Measurements from ENCODE around the gene MBOAT7.
"Not testable (repeated sequence)": the region's sequence is repeated elsewhere in the genome, so short reads cannot be mapped to it uniquely, and the experiment has no call there.

Gene MBOAT7

DNA sequence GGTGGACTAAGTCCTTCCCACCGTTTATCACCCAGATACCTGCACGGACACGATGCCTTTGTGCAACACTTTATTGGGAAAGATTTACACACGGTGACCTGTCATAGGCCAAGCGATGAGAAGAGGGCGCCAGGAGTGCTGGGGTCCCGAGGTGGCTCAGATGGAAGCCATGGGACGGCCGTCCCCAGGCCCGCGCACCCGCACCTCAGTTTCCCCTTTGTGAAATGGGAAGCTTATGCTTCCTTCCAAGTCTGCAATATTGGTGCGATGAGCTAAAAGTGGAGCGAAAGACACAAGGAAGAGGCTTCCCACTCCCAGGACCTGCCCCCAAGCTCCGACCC is 16.1 kb downstream of the MBOAT7 start:
- H3K36me3 ChIP-seq (ENCODE audit: insufficient read depth, low read length): peaks cover 7% of the 10 kb centered on the region
- peaks cover 2% of the 10 kb centered on the region for H3K4me1 ChIP-seq (ENCODE audit: insufficient read depth, low read length)
- H3K9me3 ChIP-seq (ENCODE audit: low read length): no peaks in the 10 kb centered on the region
- no peaks in the 10 kb centered on the region for H3K27me3 ChIP-seq (ENCODE audit: insufficient read depth, low read length)
- no peak overlapping the region for H2AFZ ChIP-seq (ENCODE audit: low read depth, low read length)
- no peak overlapping the region for H3K4me3 ChIP-seq (ENCODE audit: low read length)

DNA sequence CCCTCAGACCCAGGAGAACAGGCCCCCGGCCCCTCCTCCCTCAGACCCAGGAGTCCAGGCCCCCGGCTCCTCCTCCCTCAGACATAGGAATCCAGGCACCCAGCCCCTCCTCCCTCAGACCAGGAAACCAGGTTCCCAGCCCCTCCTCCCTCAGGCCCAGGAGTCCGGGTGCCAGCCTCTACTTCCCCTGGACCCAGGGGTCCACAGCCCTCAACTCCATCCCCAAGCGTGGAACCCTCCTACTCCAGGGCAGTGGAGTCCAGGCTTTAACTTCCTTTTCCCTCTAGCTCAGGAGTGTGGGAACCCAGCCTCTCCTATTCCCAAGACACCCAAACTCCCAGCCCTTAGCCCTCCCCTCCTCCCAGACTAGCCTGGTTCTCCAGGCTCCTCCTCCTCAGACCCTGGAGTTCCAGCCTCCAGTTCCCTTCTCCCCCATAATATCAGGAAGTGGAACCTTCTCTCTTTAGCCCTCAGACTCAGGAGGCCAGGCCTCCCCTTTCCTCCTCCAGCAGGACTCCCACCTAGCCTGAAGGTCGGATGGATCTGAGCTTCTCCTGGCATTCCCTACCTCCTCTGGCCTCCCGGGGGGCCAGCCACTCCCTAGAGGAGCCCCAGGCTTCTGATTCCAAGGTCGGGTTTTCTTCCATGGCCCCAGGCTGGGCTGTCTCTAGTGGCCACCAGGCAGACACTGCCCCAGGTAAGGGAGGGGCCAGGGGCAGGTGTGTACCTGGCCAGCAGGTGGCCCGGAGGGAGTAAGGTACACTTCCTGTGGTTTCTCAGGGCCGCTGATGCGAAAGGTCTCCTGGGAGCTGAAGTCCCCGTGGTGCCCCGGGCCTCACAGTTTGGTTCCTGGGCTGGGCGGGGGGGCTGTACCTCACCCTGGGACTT is 16.7 kb downstream of the MBOAT7 start, which contains the start of gene TMC4:
Gene TMC4 (minus strand): TSS at position 690 of the 888 bp plus-strand sequence. CDS start 43 bp downstream, at position 647.
- H3K27me3 ChIP-seq (ENCODE audit: insufficient read depth, low read length): no peaks in the 10 kb centered on the region
- no peaks in the 10 kb centered on the region for H3K4me1 ChIP-seq (ENCODE audit: insufficient read depth, low read length)
- no peak within 1 kb of the TSS for H3K4me3 ChIP-seq (ENCODE audit: low read length)

DNA sequence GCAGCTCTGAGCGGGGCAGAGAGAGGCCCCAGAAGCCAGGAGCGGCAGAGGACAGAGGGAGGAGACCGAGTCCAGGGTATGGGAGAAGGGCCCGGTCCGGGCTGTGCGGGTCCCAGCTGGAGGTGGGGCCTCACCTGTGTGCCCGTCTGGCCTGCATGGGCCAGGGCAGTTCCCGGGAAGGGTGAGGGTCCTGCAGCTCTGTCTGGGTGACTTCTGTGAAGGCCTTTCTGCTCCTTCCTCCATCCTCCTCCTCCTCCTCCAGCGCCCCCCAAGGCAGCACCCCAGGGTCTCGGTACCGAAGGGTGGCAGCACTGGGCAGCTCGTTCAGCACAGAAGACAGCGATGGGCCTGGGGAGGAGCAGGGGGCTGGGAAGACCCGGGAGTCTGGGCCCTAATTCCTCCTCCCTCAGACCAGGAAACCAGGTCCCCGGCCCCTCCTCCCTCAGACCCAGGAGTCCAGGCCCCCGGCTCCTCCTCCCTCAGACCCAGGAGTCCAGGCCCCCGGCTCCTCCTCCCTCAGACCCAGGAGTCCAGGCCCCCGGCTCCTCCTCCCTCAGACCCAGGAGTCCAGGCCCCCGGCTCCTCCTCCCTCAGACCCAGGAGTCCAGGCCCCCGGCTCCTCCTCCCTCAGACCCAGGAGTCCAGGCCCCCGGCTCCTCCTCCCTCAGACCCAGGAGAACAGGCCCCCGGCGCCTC is 17.5 kb downstream of the MBOAT7 start:
- not testable (repeated sequence) for H2AFZ ChIP-seq (ENCODE audit: low read depth, low read length); H3K36me3 ChIP-seq (ENCODE audit: insufficient read depth, low read length); H3K4me3 ChIP-seq (ENCODE audit: low read length); H3K4me1 ChIP-seq (ENCODE audit: insufficient read depth, low read length); H3K9me3 ChIP-seq (ENCODE audit: low read length); H3K27me3 ChIP-seq (ENCODE audit: insufficient read depth, low read length)

More for the DNA sequence above, 16.7 kb downstream of the MBOAT7 start, which contains the start of gene TMC4:
- H3K36me3 ChIP-seq (ENCODE audit: insufficient read depth, low read length): peaks cover 3% of the 10 kb centered on the region
- H3K9me3 ChIP-seq (ENCODE audit: low read length): no peaks in the 10 kb centered on the region
- no peak within 1 kb of the TSS for H2AFZ ChIP-seq (ENCODE audit: low read depth, low read length)

DNA sequence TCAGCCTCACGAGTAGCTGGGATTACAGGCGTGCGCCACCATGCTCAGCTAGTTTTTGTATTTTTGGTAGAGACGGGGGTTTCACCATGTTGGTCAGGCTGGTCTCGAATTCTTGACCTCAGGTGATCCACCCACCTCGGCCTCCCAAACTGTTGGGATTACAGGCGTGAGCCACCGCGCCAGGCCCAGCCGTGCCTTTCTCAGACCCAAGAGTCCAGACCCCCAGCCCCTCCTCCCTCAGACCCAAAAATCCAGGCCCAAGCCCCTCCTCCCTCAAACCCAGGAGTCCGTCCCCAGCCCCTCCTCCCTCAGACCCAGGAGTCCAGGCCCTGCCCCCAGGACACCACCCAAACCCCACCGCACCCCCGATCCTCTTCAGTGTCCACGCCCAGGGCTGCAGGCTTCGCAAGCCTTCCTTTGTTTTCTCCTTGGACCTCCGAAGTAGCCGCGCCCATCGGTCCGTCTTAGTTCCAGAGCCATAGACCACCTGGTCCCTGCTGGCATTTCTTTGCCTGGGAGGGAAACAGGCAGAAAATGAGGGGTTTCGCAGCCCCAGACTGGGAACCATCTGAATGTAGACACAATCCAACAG is 20.1 kb downstream of the MBOAT7 start:
- Histone ChIP-seq H2AFZ (ENCODE audit: low read depth, low read length) (no peak overlapping the region), H3K27me3 (ENCODE audit: insufficient read depth, low read length) (no peaks in the 10 kb centered on the region), H3K9me3 (ENCODE audit: low read length) (peaks cover 8% of the 10 kb centered on the region), H3K36me3 (ENCODE audit: insufficient read depth, low read length) (no peaks in the 10 kb centered on the region), H3K4me1 (ENCODE audit: insufficient read depth, low read length) (no peaks in the 10 kb centered on the region), H3K4me3 (ENCODE audit: low read length) (no peak overlapping the region)

DNA sequence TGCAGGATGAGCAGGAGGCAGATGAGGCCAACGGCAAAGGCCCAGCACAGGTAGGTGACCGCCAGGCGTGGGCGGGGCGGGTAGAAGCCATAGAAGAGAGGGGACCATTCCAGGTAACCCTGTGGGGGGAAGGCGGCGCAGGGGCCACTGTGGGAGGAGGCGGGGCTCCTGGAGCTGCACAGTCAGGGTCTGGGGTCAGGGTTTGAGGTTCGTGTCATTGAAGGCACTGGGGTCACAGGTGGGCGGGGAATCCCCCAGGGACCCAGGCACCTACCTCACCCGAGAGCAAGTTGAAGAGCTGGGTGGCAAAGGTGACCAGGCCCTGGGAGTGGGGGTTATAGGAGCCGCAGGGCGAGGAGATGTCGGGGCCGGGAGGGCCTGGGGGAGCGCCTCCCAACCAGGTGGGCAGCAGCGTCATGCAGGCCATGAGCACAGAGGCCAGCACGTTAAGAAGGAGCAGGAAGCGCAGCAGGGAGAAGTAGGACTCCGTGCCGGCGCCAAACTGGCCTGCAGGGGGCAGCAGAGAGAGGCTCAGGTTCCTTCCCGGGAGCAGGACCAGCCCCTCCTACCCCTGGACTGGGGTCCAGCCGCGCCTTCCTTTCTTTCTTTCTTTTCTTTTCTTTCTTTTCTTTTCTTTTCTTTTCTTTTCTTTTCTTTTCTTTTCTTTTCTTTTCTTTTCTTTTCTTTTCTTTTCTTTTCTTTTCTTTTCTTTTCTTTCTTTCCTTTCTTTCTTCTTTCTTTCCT is 21.0 kb downstream of the MBOAT7 start:
- Histone ChIP-seq H3K27me3 (ENCODE audit: insufficient read depth, low read length) (no peaks in the 10 kb centered on the region), H3K36me3 (ENCODE audit: insufficient read depth, low read length) (no peaks in the 10 kb centered on the region), H2AFZ (ENCODE audit: low read depth, low read length) (no peak overlapping the region), H3K9me3 (ENCODE audit: low read length) (peaks cover 12% of the 10 kb centered on the region), H3K4me3 (ENCODE audit: low read length) (no peak overlapping the region), H3K4me1 (ENCODE audit: insufficient read depth, low read length) (no peaks in the 10 kb centered on the region)

DNA sequence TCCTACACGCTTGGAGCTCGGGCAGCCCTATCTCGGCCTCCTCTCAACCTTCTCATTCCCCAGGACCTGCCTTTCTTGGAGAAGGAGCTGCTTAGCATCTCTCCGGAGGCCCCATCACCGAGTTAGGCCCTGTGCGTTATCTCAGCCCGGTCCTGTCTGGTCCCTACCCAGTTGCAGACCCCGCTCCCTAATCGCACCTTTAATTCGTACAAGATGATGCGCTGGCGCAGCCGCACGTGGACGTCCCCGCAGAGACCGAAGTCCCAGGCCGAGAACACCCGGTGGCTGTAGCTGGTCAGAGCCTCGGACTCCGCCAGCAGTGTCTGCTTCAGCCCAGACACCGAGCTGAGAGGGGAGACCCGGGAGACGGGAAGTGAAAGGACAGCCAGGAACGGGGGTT is 24.2 kb downstream of the MBOAT7 start:
- no peak overlapping the region for H2AFZ ChIP-seq (ENCODE audit: low read depth, low read length)
- peaks cover 8% of the 10 kb centered on the region for H3K4me1 ChIP-seq (ENCODE audit: insufficient read depth, low read length)
- no peaks in the 10 kb centered on the region for H3K36me3 ChIP-seq (ENCODE audit: insufficient read depth, low read length)
- no peaks in the 10 kb centered on the region for H3K27me3 ChIP-seq (ENCODE audit: insufficient read depth, low read length)
- H3K9me3 ChIP-seq (ENCODE audit: low read length): peaks cover 13% of the 10 kb centered on the region
- no peak overlapping the region for H3K4me3 ChIP-seq (ENCODE audit: low read length)

DNA sequence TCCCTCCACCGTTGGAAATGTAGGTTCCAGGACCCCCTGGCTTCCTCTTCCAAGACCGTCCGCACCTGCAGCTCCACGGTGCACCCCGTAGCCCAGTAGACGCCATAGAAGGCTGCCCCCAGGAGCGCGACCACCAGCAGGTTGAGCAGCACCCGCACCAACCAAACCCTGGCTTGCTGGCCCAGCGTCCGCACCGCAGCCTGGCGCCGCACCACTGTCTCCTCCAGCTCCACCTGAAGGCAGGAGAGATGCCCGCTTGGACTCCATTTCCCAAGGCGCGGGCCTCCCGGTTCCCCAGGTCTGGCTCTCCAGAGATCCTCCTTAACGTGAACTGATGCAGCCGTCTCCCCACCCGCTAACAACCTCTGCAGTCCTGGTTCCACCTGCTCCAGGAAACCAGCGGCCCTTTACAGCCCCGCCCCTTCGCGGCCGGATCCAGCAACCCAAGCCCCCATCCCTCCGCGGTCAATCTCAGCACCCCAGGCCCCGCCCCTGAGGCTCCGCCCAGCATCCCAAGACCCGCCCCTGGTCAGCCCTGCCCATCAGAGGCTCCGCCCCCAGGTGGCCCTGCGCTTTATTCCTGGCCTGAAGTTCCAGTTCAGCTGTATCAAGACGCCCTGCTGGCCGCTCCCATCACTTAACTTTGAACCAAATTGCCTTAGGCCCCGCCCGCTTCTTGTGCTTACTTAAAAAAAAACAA is 24.9 kb downstream of the MBOAT7 start:
- H3K36me3 ChIP-seq (ENCODE audit: insufficient read depth, low read length): no peaks in the 10 kb centered on the region
- H3K4me1 ChIP-seq (ENCODE audit: insufficient read depth, low read length): peaks cover 8% of the 10 kb centered on the region
- H3K27me3 ChIP-seq (ENCODE audit: insufficient read depth, low read length): no peaks in the 10 kb centered on the region
- H3K9me3 ChIP-seq (ENCODE audit: low read length): peaks cover 13% of the 10 kb centered on the region
- H2AFZ ChIP-seq (ENCODE audit: low read depth, low read length): no peak overlapping the region
- H3K4me3 ChIP-seq (ENCODE audit: low read length): no peak overlapping the region

DNA sequence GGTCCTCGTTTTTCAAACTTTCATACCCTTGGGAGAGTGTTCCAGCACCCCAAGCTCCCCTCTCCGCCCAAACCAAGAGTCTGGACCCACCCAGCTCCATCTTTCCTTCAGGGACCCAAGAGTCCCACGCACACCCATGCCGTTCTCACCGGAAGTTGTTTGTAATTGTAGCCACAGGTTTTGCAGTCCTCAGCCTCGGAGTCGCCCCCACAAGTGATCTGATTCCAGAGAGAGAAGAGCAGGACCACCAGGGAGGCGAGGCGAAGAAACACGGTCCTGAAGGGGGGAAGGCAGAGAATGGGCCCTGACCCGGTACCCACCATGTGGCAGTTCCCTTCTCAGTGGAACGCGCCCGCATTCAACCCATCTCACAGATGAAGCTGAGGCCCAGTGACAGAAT is 26.5 kb downstream of the MBOAT7 start:
- Histone ChIP-seq H3K27me3 (ENCODE audit: insufficient read depth, low read length) (no peaks in the 10 kb centered on the region), H3K36me3 (ENCODE audit: insufficient read depth, low read length) (peaks cover 4% of the 10 kb centered on the region), H3K9me3 (ENCODE audit: low read length) (peaks cover 13% of the 10 kb centered on the region), H3K4me1 (ENCODE audit: insufficient read depth, low read length) (peaks cover 18% of the 10 kb centered on the region), H2AFZ (ENCODE audit: low read depth, low read length) (no peak overlapping the region), H3K4me3 (ENCODE audit: low read length) (no peak overlapping the region)

DNA sequence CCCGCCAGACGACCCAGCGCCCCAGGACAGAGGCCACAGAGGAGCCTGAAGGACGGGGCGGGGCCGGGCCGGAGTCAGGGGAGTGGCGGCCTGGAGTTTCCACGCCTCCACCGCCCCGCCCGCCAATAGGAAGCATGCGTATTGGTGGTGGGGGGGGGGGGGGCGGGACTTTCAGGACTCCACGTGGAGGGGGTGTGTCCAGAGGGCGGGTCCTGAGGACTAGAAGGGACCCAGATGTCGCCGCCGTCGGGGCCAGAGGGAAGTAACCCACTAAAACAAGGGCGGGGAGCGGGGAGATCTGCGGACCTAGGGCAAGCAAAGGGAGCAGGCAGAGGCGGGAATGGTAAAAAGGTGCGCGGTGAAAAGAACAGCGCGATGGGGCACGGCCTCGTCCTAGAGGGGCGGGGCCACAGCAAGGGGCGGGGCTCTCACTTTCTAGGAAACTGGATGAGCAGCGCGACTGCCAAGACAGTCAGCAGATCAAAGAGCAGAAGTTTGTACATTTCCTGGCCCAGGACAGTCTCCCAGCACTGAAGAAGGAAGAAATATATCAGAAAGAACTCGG is 27.1 kb downstream of the MBOAT7 start:
- Histone ChIP-seq H3K27me3 (ENCODE audit: insufficient read depth, low read length) (no peaks in the 10 kb centered on the region), H3K4me1 (ENCODE audit: insufficient read depth, low read length) (peaks cover 18% of the 10 kb centered on the region), H3K4me3 (ENCODE audit: low read length) (no peak overlapping the region), H3K9me3 (ENCODE audit: low read length) (peaks cover 13% of the 10 kb centered on the region), H2AFZ (ENCODE audit: low read depth, low read length) (no peak overlapping the region), H3K36me3 (ENCODE audit: insufficient read depth, low read length) (peaks cover 7% of the 10 kb centered on the region)

DNA sequence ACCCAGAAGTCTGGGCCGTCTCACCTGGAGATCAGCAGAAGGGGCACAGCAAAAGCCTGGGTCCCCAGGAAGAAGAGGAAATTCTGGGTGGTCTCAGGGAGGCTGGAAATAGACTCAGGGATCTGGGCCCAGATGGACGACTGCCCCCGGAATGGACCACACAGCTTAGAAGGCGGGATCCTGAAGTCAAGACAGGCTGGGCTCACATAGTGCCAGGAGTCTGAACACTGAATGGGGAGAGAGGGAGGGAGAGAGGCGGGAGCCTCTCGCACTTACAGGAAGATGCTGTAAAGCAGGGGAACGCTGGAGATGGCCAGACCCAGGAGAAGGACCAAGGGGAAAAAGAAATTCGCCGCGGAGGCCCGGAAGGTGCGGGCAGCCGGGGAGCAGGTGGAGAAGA is 28.5 kb downstream of the MBOAT7 start:
- Histone ChIP-seq H3K36me3 (ENCODE audit: insufficient read depth, low read length) (peaks cover 20% of the 10 kb centered on the region), H3K4me1 (ENCODE audit: insufficient read depth, low read length) (peaks cover 18% of the 10 kb centered on the region), H3K4me3 (ENCODE audit: low read length) (peak overlapping the region; percentile 69), H3K9me3 (ENCODE audit: low read length) (peaks cover 13% of the 10 kb centered on the region), H2AFZ (ENCODE audit: low read depth, low read length) (no peak overlapping the region), H3K27me3 (ENCODE audit: insufficient read depth, low read length) (no peaks in the 10 kb centered on the region)

DNA sequence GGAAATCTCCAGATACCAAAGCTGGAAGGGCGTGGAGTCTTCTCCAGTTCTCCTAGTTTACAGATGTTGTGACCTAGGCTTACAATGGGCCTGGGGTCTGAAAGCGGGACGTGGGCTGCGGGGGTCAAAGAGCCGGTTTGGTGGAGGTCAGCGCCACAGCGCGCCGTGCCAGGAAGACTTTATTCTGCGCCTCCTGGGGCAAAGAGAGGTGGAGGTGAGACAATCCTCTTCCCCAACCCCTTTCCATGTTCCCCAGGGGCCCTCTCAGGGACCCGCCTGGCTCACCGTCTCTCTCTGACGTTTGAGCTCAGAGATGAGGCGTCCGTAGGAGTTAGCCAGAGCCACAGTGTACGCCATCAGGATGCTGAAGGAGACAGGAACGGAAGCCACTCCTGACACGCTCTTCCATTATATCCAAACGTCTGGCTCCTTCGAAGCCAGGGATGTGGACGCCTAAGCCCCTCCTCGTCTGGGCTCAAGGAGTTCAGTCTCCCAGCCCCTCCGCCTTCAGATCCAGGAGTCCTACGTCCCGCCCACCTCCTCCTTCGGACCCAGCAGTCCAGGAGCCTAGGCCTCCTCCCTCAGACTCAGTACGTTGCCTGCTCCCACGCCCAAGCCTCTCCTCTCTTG is 29.1 kb downstream of the MBOAT7 start:
- Histone ChIP-seq H3K36me3 (ENCODE audit: insufficient read depth, low read length) (peaks cover 23% of the 10 kb centered on the region), H3K27me3 (ENCODE audit: insufficient read depth, low read length) (no peaks in the 10 kb centered on the region), H3K4me3 (ENCODE audit: low read length) (peak overlapping the region; percentile 69), H2AFZ (ENCODE audit: low read depth, low read length) (peak overlapping the region; percentile 44), H3K9me3 (ENCODE audit: low read length) (peaks cover 13% of the 10 kb centered on the region), H3K4me1 (ENCODE audit: insufficient read depth, low read length) (peaks cover 18% of the 10 kb centered on the region)

All from neuron (in vitro differentiated cells).